ENCODE data around the gene ZNF189.
A peak's percentile ranks its signal among the peaks of the same experiment; 100 is the strongest.

ZNF189 gene

DNA sequence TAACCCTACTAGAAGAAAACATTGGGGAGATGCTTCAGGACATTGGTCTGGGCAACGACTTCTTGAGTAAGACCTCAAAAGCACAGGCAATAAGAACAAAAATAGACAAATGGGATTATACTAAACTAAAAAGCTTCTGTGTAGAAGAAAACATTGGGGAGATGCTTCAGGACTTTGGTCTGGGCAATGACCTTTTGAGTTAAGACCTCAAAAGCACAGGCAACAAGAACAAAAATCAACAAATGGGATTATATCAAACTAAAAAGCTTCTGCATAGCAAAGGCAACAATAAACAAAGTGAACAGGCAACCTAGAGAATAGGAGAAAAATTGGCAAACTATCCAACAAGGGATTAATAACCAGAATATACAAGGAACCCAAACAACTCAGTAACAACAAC lies 4.0 kb upstream of the ZNF189 start:
- Mint-ChIP-seq H3K9me3 (peaks cover 32% of the 10 kb centered on the region), H3K4me1 (peaks cover 62% of the 10 kb centered on the region), H3K4me3 (peak overlapping the region; percentile 50), H3K27ac (no peak overlapping the region), H3K36me3 (ENCODE audit: low read depth) (peaks cover 72% of the 10 kb centered on the region), H3K27me3 (no peaks in the 10 kb centered on the region)
- ATAC-seq (no peak), DNase-seq (no peak)

GRCh38 chr9:101397746-101398067 lies 944 bp upstream of the ZNF189 start:
- peaks cover 39% of the 10 kb centered on the region for H3K9me3 Mint-ChIP-seq
- ATAC-seq (no peak), DNase-seq (no peak)
- H3K4me3 Mint-ChIP-seq, result peak overlapping the region; percentile 99
- H3K4me1 Mint-ChIP-seq, result peaks cover 73% of the 10 kb centered on the region
- no peaks in the 10 kb centered on the region for H3K27me3 Mint-ChIP-seq
- H3K36me3 Mint-ChIP-seq (ENCODE audit: low read depth), result peaks cover 76% of the 10 kb centered on the region
- H3K27ac Mint-ChIP-seq, result peak overlapping the region; percentile 99

- Mint-ChIP-seq H3K27me3 (no peaks in the 10 kb centered on the region), H3K36me3 (ENCODE audit: low read depth) (peaks cover 76% of the 10 kb centered on the region), H3K4me1 (peaks cover 71% of the 10 kb centered on the region), H3K9me3 (peaks cover 45% of the 10 kb centered on the region), H3K4me3 (peak overlapping the region; percentile 99), H3K27ac (peak overlapping the region; percentile 99)
- ATAC-seq, result no peak
- DNase-seq, result no peak
Measured at GRCh38 chr9:101398930-101399642, 435 bp downstream of the ZNF189 start.

DNA sequence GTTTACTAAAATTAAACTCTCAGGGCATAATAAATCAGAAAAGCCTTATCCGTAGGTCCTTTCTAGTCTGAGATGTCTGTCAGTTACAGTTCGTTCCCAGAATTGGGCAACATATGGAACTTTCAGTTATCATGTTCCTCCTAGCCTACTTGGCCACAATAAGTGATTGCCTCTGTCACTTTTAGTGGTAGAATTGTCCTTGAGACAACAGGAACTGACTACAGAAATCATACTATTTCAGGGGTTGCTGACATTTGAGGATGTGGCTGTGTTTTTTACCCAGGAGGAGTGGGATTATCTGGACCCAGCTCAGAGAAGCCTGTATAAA lies 956 bp downstream of the ZNF189 start:
- peaks cover 76% of the 10 kb centered on the region for H3K36me3 Mint-ChIP-seq (ENCODE audit: low read depth)
- H3K4me1 Mint-ChIP-seq, result peaks cover 68% of the 10 kb centered on the region
- peak overlapping the region; percentile 99 for H3K27ac Mint-ChIP-seq
- H3K9me3 Mint-ChIP-seq, result peaks cover 45% of the 10 kb centered on the region
- no peaks in the 10 kb centered on the region for H3K27me3 Mint-ChIP-seq
- no peak for DNase-seq
- no peak for ATAC-seq
- peak overlapping the region; percentile 99 for H3K4me3 Mint-ChIP-seq

DNA sequence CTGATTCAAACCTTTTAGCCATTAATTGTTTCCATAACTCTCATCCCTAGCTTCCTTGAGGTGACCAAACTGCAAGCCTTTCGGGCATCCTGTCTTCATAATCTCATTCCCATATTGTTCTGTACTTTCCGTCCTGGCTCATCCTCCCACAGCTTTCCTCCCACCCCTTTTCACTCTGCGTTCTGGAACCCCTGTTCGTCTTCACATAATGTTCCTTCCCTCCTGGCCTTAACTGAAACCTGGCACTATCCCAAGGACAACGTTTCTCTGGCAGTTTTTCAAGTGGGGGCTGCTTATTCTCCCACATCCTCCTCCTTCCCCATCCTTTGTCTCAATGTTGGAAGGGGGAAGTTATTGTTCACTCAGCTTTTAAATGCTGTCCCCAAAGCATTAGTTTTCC lies 1.5 kb downstream of the ZNF189 start:
- peak overlapping the region; percentile 99 for H3K27ac Mint-ChIP-seq
- H3K27me3 Mint-ChIP-seq, result no peaks in the 10 kb centered on the region
- H3K4me3 Mint-ChIP-seq, result peak overlapping the region; percentile 99
- ATAC-seq (no peak), DNase-seq (no peak)
- peaks cover 63% of the 10 kb centered on the region for H3K4me1 Mint-ChIP-seq
- peaks cover 47% of the 10 kb centered on the region for H3K9me3 Mint-ChIP-seq
- peaks cover 76% of the 10 kb centered on the region for H3K36me3 Mint-ChIP-seq (ENCODE audit: low read depth)

GRCh38 chr9:101403516-101404285 lies 5.0 kb downstream of the ZNF189 start:
- peaks cover 36% of the 10 kb centered on the region for H3K4me1 Mint-ChIP-seq
- H3K9me3 Mint-ChIP-seq, result peaks cover 72% of the 10 kb centered on the region

GRCh38 chr9:101408374-101409078 lies 9.9 kb downstream of the ZNF189 start:
- no peak overlapping the region for H3K27ac Mint-ChIP-seq
- peaks cover 88% of the 10 kb centered on the region for H3K36me3 Mint-ChIP-seq (ENCODE audit: low read depth)
- H3K4me3 Mint-ChIP-seq, result no peak overlapping the region
- peaks cover under 1% of the 10 kb centered on the region for H3K4me1 Mint-ChIP-seq
- no peak for DNase-seq
- H3K9me3 Mint-ChIP-seq, result peaks cover 84% of the 10 kb centered on the region
- H3K27me3 Mint-ChIP-seq, result no peaks in the 10 kb centered on the region
- ATAC-seq, result no peak

More at GRCh38 chr9:101403516-101404285, 5.0 kb downstream of the ZNF189 start:
- Mint-ChIP-seq H3K27ac (no peak overlapping the region), H3K4me3 (no peak overlapping the region), H3K27me3 (no peaks in the 10 kb centered on the region), H3K36me3 (ENCODE audit: low read depth) (peaks cover 88% of the 10 kb centered on the region)
- DNase-seq (no peak), ATAC-seq (no peak)

DNA sequence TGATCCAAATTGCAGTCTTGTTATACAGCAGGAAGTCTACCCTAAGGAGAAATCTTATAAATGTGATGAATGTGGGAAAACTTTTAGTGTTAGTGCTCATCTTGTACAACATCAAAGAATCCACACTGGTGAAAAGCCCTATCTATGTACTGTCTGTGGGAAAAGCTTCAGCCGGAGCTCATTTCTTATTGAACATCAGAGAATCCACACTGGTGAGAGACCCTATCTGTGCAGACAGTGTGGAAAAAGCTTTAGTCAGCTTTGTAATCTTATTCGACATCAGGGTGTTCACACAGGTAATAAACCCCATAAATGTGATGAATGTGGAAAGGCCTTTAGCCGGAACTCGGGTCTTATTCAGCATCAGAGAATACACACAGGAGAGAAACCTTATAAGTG lies 10.4 kb downstream of the ZNF189 start:
- Mint-ChIP-seq H3K36me3 (ENCODE audit: low read depth) (peaks cover 85% of the 10 kb centered on the region), H3K27me3 (no peaks in the 10 kb centered on the region), H3K4me3 (no peak overlapping the region), H3K4me1 (no peaks in the 10 kb centered on the region), H3K27ac (no peak overlapping the region), H3K9me3 (peaks cover 83% of the 10 kb centered on the region)
- ATAC-seq (no peak), DNase-seq (no peak)

- ATAC-seq (no peak), DNase-seq (no peak)
- Mint-ChIP-seq H3K27ac (no peak overlapping the region), H3K36me3 (ENCODE audit: low read depth) (peaks cover 43% of the 10 kb centered on the region), H3K4me1 (no peaks in the 10 kb centered on the region), H3K4me3 (no peak overlapping the region), H3K9me3 (peaks cover 64% of the 10 kb centered on the region), H3K27me3 (no peaks in the 10 kb centered on the region)
Measured at GRCh38 chr9:101414839-101415238, 16.2 kb downstream of the ZNF189 start.

DNA sequence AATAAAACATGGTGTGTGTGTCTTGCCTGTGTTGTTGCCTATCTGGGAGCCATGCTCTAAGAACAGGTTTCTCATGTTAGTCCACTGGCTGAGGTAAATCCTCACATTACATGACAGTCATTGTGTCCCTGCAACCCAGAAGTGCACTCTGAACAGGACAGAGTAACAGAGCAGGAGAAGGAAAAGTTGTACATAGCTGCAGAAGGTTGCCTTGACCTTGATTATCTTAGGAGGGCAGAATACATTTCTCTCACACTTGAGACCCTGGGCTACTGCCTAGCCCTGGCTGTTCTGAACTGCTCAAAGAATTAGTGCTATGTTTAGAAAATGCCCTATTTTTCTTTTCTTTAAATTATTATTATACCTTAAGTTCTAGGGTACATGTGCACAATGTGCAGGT lies 16.9 kb downstream of the ZNF189 start:
- Mint-ChIP-seq H3K9me3 (peaks cover 59% of the 10 kb centered on the region), H3K4me3 (no peak overlapping the region), H3K4me1 (no peaks in the 10 kb centered on the region), H3K27ac (no peak overlapping the region), H3K27me3 (no peaks in the 10 kb centered on the region), H3K36me3 (ENCODE audit: low read depth) (peaks cover 35% of the 10 kb centered on the region)
- DNase-seq (no peak), ATAC-seq (no peak)

DNA sequence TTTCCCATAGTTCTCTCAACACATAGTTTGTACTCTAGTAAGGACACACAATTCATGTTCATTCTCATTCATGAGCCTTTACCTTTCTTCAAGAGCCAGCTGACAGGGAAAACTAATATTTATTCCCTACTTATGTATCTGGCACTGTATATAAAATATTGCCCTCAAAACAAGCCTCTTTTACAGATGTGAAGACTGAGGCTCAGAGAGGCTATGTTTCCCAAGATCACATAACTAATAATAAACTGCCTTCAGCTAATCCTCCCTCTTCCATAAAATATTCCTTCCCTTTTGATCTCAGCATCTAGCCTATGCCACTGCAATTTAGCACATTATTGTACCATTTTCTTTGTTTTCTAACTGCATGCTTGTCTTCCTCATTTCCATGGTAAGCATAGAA lies 18.7 kb downstream of the ZNF189 start:
- H3K9me3 Mint-ChIP-seq, result peaks cover 54% of the 10 kb centered on the region

GRCh38 chr9:101417977-101418376 lies 19.3 kb downstream of the ZNF189 start:
- H3K9me3 Mint-ChIP-seq, result peaks cover 50% of the 10 kb centered on the region
- H3K27ac Mint-ChIP-seq, result no peak overlapping the region
- H3K27me3 Mint-ChIP-seq, result no peaks in the 10 kb centered on the region
- DNase-seq (no peak), ATAC-seq (no peak)
- H3K36me3 Mint-ChIP-seq (ENCODE audit: low read depth), result peaks cover 19% of the 10 kb centered on the region
- H3K4me1 Mint-ChIP-seq, result no peaks in the 10 kb centered on the region
- H3K4me3 Mint-ChIP-seq, result no peak overlapping the region

More for the DNA sequence above, 18.7 kb downstream of the ZNF189 start:
- no peak for ATAC-seq
- Mint-ChIP-seq H3K27ac (no peak overlapping the region), H3K4me3 (no peak overlapping the region), H3K4me1 (no peaks in the 10 kb centered on the region), H3K27me3 (no peaks in the 10 kb centered on the region), H3K36me3 (ENCODE audit: low read depth) (peaks cover 23% of the 10 kb centered on the region)
- DNase-seq, result no peak

GRCh38 chr9:101418518-101419430 lies 20.1 kb downstream of the ZNF189 start:
- H3K27me3 Mint-ChIP-seq, result no peaks in the 10 kb centered on the region
- H3K36me3 Mint-ChIP-seq (ENCODE audit: low read depth), result peaks cover 14% of the 10 kb centered on the region
- no peak overlapping the region for H3K4me3 Mint-ChIP-seq
- no peaks in the 10 kb centered on the region for H3K4me1 Mint-ChIP-seq
- no peak overlapping the region for H3K27ac Mint-ChIP-seq
- peaks cover 49% of the 10 kb centered on the region for H3K9me3 Mint-ChIP-seq
- no peak for DNase-seq
- ATAC-seq, result no peak

- ATAC-seq, result no peak
- no peak overlapping the region for H3K4me3 Mint-ChIP-seq
- H3K27ac Mint-ChIP-seq, result no peak overlapping the region
- no peaks in the 10 kb centered on the region for H3K4me1 Mint-ChIP-seq
- H3K9me3 Mint-ChIP-seq, result peaks cover 49% of the 10 kb centered on the region
- H3K36me3 Mint-ChIP-seq (ENCODE audit: low read depth), result peaks cover 9% of the 10 kb centered on the region
- no peak for DNase-seq
- no peaks in the 10 kb centered on the region for H3K27me3 Mint-ChIP-seq
Measured at GRCh38 chr9:101419863-101420262, 21.2 kb downstream of the ZNF189 start.

All from activated naive CD8-positive, alpha-beta T cell treated with anti-CD3 and anti-CD28 coated beads, Interleukin-2, amount 50 U/mL, for 24 hours (primary cell).